AG04450 (cell line): ENCODE data around the gene DAPK2. TPM values are rescaled to one million over a fixed set of nuclear protein-coding genes. Genes with fewer than 3 reads are reported as not detected.

Experiments used
- CTCF ChIA-PET: fragments of 300-600, 350-600 bp; formaldehyde crosslinking; extraction: SDS; loops from one replicate; lab custom pipeline; 2022; ENCODE audit warnings: antibody characterized with exemption, inconsistent platforms; lab: Charles Lee
- POLR2A ChIA-PET: fragments of 350-600 bp; formaldehyde crosslinking; extraction: SDS; loops from one replicate; lab custom pipeline; 2021; ENCODE audit warnings: antibody characterized with exemption, inconsistent platforms; lab: Yijun Ruan, JAX
- DNase-seq: peaks from one replicate; pipeline ENCODE4 v3.0.0-alpha.2; 2011; ENCODE audit warnings: low read depth, low spot score
- H3K27ac ChIP-seq: one replicate; pipeline ENCODE4 v1.5.1; 2012; ENCODE audit warnings: low read depth, low read length, control low read depth
- H3K27me3 ChIP-seq: one replicate; pipeline ENCODE4 v1.6.0; 2012; ENCODE audit warnings: low read length; ENCODE audit not compliant: control insufficient read depth, insufficient read depth
- H3K4me3 ChIP-seq: 2 replicates; pipeline ENCODE4 v1.5.1; 2011; ENCODE audit warnings: mild to moderate bottlenecking, low read depth, low read length, control low read depth
- H3K9me3 ChIP-seq: 2 replicates; pipeline ENCODE4 v1.5.1; 2012; ENCODE audit warnings: low read length; ENCODE audit not compliant: control insufficient read depth, insufficient read depth
- CTCF ChIP-seq: IDR thresholded peaks from 2 replicates; pipeline ENCODE4 v1.5.1; 2011; ENCODE audit warnings: low read depth, low read length, control low read depth, inconsistent platforms
- polyA plus RNA-seq: library from polyadenylated mRNA; depleted of rRNA; stranded (reverse); fragments of >200 nt; gene quantifications from 2 replicates; pipeline ENCODE4 v1.2.3, GENCODE V29; 2011

DAPK2 gene
- polyA plus RNA-seq, 1 experiment, result 0.42 TPM

GRCh38 chr15:63915209-63915872, 130.9 kb downstream of the DAPK2 start:
- ChIA-PET CTCF (interaction anchor here (1.0 kb wide), 1 partner anchor 163 kb away, joined by 4 read pairs; no protein-coding TSS in a partner anchor), POLR2A (no interaction called here)
- H3K9me3 ChIP-seq, result no peaks in the 10 kb centered on the region; the same call in 1 of the 2 replicates
- TF ChIP-seq CTCF, result no peak
- no peak overlapping the region for H3K27ac ChIP-seq
- H3K4me3 ChIP-seq, result no peak overlapping the region
- DNase-seq, result no peak
- H3K27me3 ChIP-seq, result peaks cover 21% of the 10 kb centered on the region

GRCh38 chr15:63913786-63914315, 132.4 kb downstream of the DAPK2 start:
- Histone ChIP-seq H3K9me3 (no peaks in the 10 kb centered on the region; the same call in 1 of the 2 replicates), H3K27ac (no peak overlapping the region), H3K27me3 (peaks cover 18% of the 10 kb centered on the region), H3K4me3 (no peak overlapping the region)
- TF ChIP-seq CTCF, result no peak
- ChIA-PET CTCF (interaction anchor here (1.2 kb wide), 1 partner anchor 133 kb away, joined by 4 read pairs; no protein-coding TSS in a partner anchor), POLR2A (no interaction called here)
- no peak for DNase-seq

GRCh38 chr15:63913336-63913735, 132.9 kb downstream of the DAPK2 start:
- CTCF ChIA-PET, result interaction anchor here (1.2 kb wide), 2 partner anchors 21 to 133 kb away, joined by 3 to 4 read pairs; no protein-coding TSS in a partner anchor
- Histone ChIP-seq H3K27ac (no peak overlapping the region), H3K9me3 (no peaks in the 10 kb centered on the region; the same call in 1 of the 2 replicates), H3K4me3 (no peak overlapping the region), H3K27me3 (peaks cover 18% of the 10 kb centered on the region)
- no peak for TF ChIP-seq CTCF
- no peak for DNase-seq
- POLR2A ChIA-PET, result no interaction called here

GRCh38 chr15:63912061-63912615, 134.1 kb downstream of the DAPK2 start:
- Histone ChIP-seq H3K4me3 (no peak overlapping the region), H3K27ac (peak overlapping the region; percentile 11), H3K9me3 (no peaks in the 10 kb centered on the region; the same call in 1 of the 2 replicates), H3K27me3 (peaks cover 16% of the 10 kb centered on the region)
- ChIA-PET POLR2A (no interaction called here), CTCF (interaction anchor here (1.2 kb wide), 1 partner anchor 20 kb away, joined by 3 read pairs; no protein-coding TSS in a partner anchor)
- DNase-seq, result no peak
- no peak for TF ChIP-seq CTCF

- H3K4me3 ChIP-seq, result no peak overlapping the region
- ChIA-PET CTCF (no interaction called here), POLR2A (interaction anchor here (0.7 kb wide), 1 partner anchor 9 kb away, joined by 8 read pairs; no protein-coding TSS in a partner anchor)
- TF ChIP-seq CTCF, result no peak
- H3K27ac ChIP-seq, result no peak overlapping the region
- no peak for DNase-seq
- peaks cover 16% of the 10 kb centered on the region for H3K27me3 ChIP-seq
- no peaks in the 10 kb centered on the region; the same call in 1 of the 2 replicates for H3K9me3 ChIP-seq
Measured at GRCh38 chr15:63911160-63911559, 135.1 kb downstream of the DAPK2 start.
